NB4 (cell line): ENCODE measurements around the gene COPS4.
A peak's percentile ranks its signal among the peaks of the same experiment; 100 is the strongest.
"Not testable (repeated sequence)": the region's sequence is repeated elsewhere in the genome, so short reads cannot be mapped to it uniquely, and the experiment has no call there.

Experiments used
- DNase-seq: peaks from one replicate; pipeline ENCODE4 v3.0.0; 2010; ENCODE audit warnings: low read depth
- H3K4me3 ChIP-seq: one replicate; pipeline ENCODE4 v1.5.1; 2011; ENCODE audit warnings: mild to moderate bottlenecking, low read depth, low read length, moderate library complexity
- CTCF ChIP-seq: IDR thresholded peaks from one replicate; pipeline ENCODE4 v1.5.1; 2012; ENCODE audit warnings: low read depth, low read length
- MAX ChIP-seq: IDR thresholded peaks from 2 replicates; pipeline ENCODE4 v1.6.1; 2011; ENCODE audit warnings: low read depth, low read length
- MYC ChIP-seq: IDR thresholded peaks from 2 replicates; pipeline ENCODE4 v1.6.1; 2011; ENCODE audit warnings: low read depth, low read length
- POLR2A ChIP-seq: IDR thresholded peaks from 2 replicates; pipeline ENCODE4 v1.6.1; 2011; ENCODE audit warnings: mild to moderate bottlenecking; ENCODE audit not compliant: insufficient read length; ENCODE audit errors: extremely low read depth

Gene COPS4

GRCh38 chr4:83012200-83012686 lies 22.7 kb upstream of the COPS4 start:
- TF ChIP-seq POLR2A (no peak), MYC (no peak)

GRCh38 chr4:83012687-83013419 lies 22.1 kb upstream of the COPS4 start:
- peak; percentile 71 for TF ChIP-seq MYC
- peak; percentile 18 for TF ChIP-seq CTCF
- TF ChIP-seq POLR2A: peak; percentile 60
- peak; percentile 94 for TF ChIP-seq MAX
- H3K4me3 ChIP-seq: peak overlapping the region; percentile 93
- DNase-seq: peak; percentile 98

More at GRCh38 chr4:83012200-83012686, 22.7 kb upstream of the COPS4 start:
- DNase-seq: peak; percentile 55
- peak overlapping the region; percentile 86 for H3K4me3 ChIP-seq

GRCh38 chr4:83013420-83013867 lies 21.5 kb upstream of the COPS4 start:
- peak; percentile 29 for DNase-seq
- TF ChIP-seq POLR2A (no peak), MAX (no peak), MYC (no peak), CTCF (no peak)
- H3K4me3 ChIP-seq: peak overlapping the region; percentile 93

GRCh38 chr4:83013902-83014301 lies 21.1 kb upstream of the COPS4 start:
- peak; percentile 38 for DNase-seq
- H3K4me3 ChIP-seq: peak overlapping the region; percentile 93
- TF ChIP-seq CTCF (no peak), MAX (no peak), MYC (no peak), POLR2A (no peak)

- H3K4me3 ChIP-seq: no peak overlapping the region
- TF ChIP-seq POLR2A (no peak), MYC (no peak), MAX (no peak)
- DNase-seq: no peak
Measured at GRCh38 chr4:83019794-83020494, 15.0 kb upstream of the COPS4 start.

GRCh38 chr4:83022724-83023450 lies 12.1 kb upstream of the COPS4 start:
- no peak overlapping the region for H3K4me3 ChIP-seq
- no peak for DNase-seq
- TF ChIP-seq POLR2A (no peak), MYC (no peak), CTCF (no peak), MAX (no peak)

GRCh38 chr4:83023599-83023998 lies 11.4 kb upstream of the COPS4 start:
- H3K4me3 ChIP-seq, DNase-seq: not testable (repeated sequence)
